WI38 (cell line): Measurements from ENCODE around the gene AFAP1.

Source experiments
- H3K4me3 ChIP-seq: 2 replicates; pipeline ENCODE4 v1.5.1; 2011; ENCODE audit warnings: low read depth, mild to moderate bottlenecking, control low read depth, low read length
- CTCF ChIP-seq: IDR thresholded peaks from 2 replicates; pipeline ENCODE4 v1.5.1; 2012; ENCODE audit warnings: low read depth, mild to moderate bottlenecking, control low read depth, low read length

AFAP1 gene

GRCh38 chr4:7843831-7844593 is 95.6 kb downstream of the AFAP1 start:
- H3K4me3 ChIP-seq, result peak overlapping the region; percentile 18; the same call in 1 of the 2 replicates
- TF ChIP-seq CTCF, result peak; percentile 59

- peak overlapping the region; percentile 46 for H3K4me3 ChIP-seq
These were observed 97.0 kb downstream of the AFAP1 start for GRCh38 chr4:7842384-7843279.

DNA sequence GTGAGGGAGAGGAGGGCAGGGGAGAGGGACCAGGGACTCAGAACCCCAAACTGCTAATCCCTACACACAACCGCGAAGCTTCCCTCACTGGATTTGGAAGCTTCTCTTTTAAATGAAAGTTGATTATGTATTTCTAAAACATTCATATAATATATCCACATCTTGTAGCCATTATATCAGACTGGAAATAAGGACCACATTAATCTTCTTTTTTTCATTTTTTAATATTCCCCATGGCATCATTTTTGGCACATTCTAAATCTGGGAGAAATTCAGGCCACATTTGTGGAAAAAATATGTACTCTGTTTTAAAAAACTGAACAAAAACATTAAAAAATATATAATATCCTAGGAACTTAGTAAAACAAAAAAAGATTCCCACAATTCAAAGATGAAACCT is 97.8 kb downstream of the AFAP1 start:
- no peak for TF ChIP-seq CTCF
- no peak overlapping the region; the same call in 1 of the 2 replicates for H3K4me3 ChIP-seq

More at GRCh38 chr4:7842384-7843279, 97.0 kb downstream of the AFAP1 start:
- no peak for TF ChIP-seq CTCF

- TF ChIP-seq CTCF, result no peak
- H3K4me3 ChIP-seq, result no peak overlapping the region
These were observed 98.6 kb downstream of the AFAP1 start for GRCh38 chr4:7841071-7841470.

DNA sequence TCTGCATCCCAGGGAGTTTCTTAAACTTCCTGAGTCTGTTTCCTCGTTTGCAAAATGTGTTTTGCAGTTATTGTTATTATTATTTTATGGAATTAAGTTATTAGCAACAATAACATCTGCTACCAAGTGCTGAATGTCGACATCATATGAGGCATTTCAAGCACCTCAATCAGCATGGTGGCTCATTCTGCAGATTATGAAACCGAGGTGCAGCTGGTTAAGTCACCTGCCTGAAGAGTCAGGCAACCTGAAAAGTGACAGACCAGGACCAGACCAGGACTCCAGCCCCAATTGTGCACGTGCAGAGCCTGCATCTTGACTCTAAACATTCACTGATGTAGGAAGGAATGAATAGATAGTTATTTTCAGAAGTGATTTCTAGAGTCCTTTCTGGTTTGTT is 99.8 kb downstream of the AFAP1 start:
- no peak for TF ChIP-seq CTCF
- no peak overlapping the region for H3K4me3 ChIP-seq

- H3K4me3 ChIP-seq, result no peak overlapping the region
- TF ChIP-seq CTCF, result no peak
These were observed 101.4 kb downstream of the AFAP1 start for GRCh38 chr4:7838136-7838782.
